GM18873 (cell line): ENCODE results near the gene HYDIN.
"Not testable (repeated sequence)": the region's sequence is repeated elsewhere in the genome, so short reads cannot be mapped to it uniquely, and the experiment has no call there.

ENCODE experiments used
- ATAC-seq: cut with Tn5 transposase; IDR thresholded peaks from one replicate; pipeline ENCODE4 v1.9.1; 2021; ENCODE audit warnings: mild to moderate bottlenecking, moderate library complexity, moderate number of reproducible peaks; ENCODE audit not compliant: unreplicated experiment, low FRiP score

HYDIN gene

DNA sequence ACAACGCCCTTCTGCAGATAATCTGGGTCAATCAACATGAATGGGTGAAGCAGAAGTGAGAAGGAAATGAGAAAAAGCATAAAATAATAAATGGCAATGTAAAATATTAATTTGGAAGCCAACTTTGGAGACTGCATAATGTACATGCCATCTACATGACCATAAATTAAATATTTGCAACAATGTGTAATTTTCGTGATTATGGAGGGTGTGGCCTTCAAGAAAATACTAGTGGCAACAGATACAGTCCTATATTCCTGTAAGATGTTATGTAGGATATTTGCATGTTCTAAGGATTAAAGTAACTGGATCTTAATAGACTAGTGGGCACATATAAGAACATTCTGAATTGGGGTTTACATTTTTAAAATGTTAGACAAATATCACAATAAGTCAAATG, 78.9 kb downstream of the HYDIN start:
- ATAC-seq = not testable (repeated sequence)

DNA sequence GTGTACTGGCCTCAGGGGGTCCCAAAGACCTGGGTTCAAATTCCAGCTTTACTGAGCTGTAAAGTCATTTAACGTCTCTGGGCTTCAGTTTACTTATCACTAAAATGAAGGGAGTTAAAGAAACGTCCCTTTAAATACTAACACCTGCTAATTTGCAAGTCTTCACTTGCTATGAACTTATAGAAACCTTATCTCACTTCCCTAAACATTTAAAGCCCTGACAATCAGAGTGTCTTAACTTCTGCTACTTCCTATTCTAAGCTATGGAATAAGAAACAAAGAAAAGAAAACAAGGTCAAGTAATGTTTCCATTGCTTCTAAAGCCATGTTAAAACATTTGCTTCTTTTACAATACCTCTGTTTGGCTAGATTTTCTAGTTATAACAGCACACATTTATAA, 87.3 kb downstream of the HYDIN start:
- not testable (repeated sequence) for ATAC-seq

DNA sequence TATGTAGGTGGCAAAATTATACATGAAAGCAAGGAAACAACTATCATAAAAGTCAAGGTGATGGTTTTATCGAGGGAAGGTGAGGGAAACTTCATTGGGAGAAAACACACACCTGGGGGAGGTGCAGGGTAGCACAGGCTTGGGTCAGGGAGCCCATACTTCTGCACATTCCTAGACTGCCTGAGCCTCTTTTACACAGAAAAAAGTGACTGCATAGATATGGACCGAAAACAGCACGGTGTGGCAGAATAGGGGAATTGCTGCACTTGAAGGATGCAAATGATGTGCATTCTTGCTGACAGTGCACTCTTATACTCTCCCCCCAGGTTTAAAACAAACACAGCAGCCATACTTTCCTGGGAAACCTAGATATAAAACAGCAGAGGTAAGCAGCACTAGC, 120.0 kb downstream of the HYDIN start:
- ATAC-seq = not testable (repeated sequence)

GRCh38 chr16:71109656-71110208, 120.8 kb downstream of the HYDIN start:
- not testable (repeated sequence) for ATAC-seq

GRCh38 chr16:71105881-71106280, 124.6 kb downstream of the HYDIN start:
- ATAC-seq = not testable (repeated sequence)

DNA sequence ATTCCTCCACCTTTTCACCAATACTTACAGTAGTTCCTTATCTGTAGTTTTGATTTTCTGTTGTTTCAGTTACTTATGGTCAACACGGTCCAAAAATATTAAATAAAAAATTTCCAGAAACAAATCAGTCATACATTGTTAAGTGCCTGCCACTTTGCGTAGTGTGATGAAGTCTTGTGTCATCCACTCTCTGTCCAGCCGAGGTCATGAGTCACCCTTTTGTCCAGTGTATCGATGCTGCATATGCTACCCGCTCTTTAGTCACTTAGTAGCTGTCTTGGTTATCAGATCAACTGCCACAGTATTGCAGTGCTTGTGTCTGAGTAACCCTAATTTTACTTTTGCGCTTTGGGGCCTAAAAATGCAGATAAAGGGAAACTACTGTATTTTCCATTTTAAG, 146.9 kb downstream of the HYDIN start:
- not testable (repeated sequence) for ATAC-seq

- ATAC-seq = not testable (repeated sequence)
Observed at GRCh38 chr16:71080777-71081176, 149.7 kb downstream of the HYDIN start.

DNA sequence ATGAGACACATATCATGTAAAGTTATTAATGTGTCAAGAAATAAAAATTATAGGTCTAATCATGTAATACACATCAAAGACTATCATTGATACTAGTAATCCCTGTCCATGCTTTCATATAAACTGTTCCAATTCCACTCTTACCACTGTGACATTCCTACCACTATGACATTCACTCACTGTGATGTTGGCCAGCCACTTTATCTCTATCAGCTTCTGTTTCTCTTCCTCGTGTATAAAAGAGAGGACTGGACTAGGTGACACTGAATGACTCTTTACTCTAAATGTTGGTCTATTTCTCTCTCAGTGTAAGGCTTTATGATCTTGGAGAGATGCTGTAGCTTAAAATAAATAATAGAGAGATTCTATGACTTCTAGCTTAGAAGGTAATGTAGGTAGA, 150.3 kb downstream of the HYDIN start:
- not testable (repeated sequence) for ATAC-seq

DNA sequence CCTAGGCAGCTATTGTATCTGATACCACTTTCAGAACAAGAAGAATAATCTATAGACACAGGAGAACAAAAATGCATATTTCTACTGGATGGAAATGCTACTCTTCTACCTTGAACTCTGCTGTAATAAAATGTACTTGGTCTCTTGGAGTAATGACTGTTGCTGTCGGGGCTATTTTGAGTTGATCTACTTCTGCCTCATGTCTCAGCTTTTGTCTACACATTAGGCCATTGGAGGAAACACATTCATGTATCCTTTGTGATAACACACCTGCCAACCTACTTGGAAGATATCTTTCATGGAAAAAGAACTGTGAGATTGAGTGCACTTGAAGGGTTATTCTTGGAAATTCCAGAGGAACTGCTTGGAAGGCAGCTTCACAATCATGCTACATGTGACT, 159.9 kb downstream of the HYDIN start:
- not testable (repeated sequence) for ATAC-seq

GRCh38 chr16:71069842-71070241, 160.7 kb downstream of the HYDIN start:
- not testable (repeated sequence) for ATAC-seq

- not testable (repeated sequence) for ATAC-seq
Observed at GRCh38 chr16:71053897-71054609, 176.5 kb downstream of the HYDIN start.

DNA sequence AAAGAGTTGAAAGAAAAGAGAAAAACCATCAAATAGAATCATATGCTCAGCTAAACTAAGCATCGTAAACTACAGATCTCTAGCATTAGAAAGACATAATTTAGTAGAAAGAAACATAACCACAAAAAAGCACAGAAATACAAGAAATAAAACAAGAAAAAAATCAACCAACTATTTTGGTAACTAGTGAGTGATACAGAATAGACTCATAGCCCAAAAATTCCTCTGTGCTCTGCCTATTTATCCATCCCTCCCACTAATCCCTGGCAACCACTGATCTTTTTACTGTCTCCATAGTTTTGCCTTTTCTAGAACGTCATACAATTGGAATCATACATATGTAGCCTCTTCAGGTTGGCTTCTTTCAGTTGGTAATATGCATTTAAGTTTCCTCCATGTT, 180.2 kb downstream of the HYDIN start:
- ATAC-seq = not testable (repeated sequence)

GRCh38 chr16:71039368-71040111, 191.0 kb downstream of the HYDIN start:
- ATAC-seq = not testable (repeated sequence)

DNA sequence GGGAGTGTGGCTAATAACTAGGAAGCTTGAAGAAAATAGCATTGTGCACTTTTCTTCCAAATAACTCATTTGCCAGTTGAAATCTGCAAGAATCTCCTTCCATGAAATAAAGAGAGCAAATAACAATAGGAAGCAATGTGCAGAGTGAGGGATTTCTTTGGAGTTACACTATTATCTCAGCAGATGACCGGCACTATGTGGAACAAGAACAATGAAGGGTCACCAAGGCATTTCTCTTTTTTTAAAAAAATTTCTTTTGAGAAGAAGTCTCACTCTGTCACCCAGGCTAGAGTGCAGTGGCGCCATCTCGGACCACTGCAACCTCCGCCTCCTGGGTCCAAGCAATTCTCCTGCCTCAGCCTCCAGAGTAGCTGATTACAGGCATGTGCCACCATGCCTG, 192.1 kb downstream of the HYDIN start:
- not testable (repeated sequence) for ATAC-seq

GRCh38 chr16:71037987-71038386, 192.5 kb downstream of the HYDIN start:
- ATAC-seq = not testable (repeated sequence)

- ATAC-seq = not testable (repeated sequence)
Observed at GRCh38 chr16:71028032-71028727, 202.3 kb downstream of the HYDIN start.

DNA sequence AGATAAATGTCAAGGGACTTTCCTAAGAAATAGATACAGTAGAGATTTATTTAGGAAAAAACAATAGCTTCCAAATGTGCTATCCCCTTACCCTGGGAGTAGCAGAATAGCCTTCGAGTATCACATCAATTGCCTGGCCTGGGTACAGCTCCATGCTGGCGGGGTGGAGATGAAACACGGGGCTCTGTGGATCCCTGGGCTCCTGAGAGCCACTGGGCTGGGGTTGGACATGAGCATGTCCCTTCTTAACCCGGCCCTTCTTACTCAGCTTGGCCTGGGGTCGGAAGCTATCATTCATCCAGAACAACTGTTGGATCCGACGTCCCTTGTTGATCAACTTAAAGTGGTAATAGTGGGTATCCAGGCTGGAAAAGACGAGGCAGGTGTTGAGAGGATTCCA, 203.0 kb downstream of the HYDIN start:
- not testable (repeated sequence) for ATAC-seq

DNA sequence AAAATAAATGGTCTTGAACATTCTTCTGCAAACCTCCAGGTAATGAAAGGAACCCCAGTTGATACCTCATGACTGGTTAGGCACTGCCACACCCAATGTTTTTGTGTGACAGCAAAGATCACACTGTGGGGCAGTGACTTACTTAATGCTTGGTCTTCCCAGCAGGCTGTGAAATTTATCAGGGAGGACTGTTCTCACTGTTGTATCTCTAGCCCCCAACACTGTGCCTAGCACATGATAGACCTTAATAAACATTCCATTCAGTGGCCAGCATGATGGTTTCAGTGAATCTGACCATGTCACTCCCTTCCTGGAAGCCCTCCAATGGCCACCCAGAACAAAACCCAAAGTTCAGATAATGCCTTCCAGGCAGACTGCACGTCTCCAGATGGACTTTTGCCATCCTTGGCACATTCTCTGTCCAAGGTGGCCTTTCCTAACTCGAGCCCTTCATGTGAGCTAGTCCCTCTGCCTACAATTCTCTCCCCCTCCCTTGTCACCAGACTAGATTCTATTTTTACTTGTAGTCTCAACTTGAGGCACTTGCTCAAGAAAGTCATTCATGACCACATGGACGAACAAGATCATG, 206.6 kb downstream of the HYDIN start:
- not testable (repeated sequence) for ATAC-seq

DNA sequence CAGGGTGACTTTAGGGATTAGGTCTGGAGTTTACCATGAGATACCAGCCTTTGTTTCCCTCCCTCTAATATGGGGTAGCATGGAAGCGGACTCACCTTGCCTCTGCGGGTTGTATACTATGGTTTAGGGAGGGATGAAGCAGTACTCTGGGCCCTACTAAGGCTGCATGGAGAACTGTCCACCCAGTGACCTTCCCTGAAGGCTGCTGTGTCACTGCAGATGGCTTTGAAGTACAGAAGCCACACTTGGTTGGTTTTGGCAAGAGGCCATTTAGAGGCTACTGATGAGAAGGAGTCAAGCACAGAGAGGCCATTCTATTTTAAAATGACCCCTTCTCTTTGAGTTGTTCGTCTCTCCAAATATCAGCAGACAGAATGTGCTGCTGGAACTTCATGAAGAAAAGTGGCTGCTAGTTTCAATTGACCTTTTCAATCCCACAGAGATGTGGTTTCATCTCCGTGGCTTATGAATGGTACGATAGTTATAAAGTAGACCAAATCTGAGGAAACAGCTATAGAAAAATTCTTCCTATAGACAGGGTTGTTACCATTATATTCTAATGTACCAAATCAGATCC, 208.5 kb downstream of the HYDIN start:
- ATAC-seq = not testable (repeated sequence)

DNA sequence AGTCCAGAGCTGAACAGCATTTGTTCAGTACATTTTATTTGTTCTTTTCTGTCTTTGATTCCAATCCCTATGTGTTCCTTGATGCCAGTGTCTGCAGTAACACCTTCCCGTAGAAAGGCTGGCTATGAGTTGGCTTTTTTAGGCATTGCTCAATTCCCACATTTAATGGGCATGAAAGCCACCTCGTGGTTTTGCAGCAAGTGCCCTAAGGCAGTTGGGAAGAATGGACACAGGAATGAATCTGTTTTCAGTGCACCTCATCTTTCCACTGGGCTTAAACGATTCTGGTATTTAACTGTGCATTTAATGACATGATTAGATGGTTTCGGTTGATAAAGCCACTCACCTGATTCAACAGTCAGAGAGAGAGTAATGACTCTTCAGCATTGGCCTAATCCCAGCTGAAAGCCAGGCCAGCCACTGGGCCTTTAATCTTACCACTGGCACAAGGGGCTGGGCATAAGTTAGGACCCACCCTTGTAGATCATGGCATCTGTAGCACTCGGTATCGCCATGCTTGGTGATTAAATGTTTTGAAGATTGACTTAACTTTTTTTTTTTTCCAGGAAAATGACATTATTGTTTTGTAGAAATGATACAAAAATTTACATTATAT, 211.3 kb downstream of the HYDIN start:
- ATAC-seq = not testable (repeated sequence)
